Activated naive CD4-positive, alpha-beta T cell treated with anti-CD3 and anti-CD28 coated beads for 36 hours (primary cell): ENCODE data around the gene OSCP1. TPM values are rescaled to one million over a fixed set of nuclear protein-coding genes. Genes with fewer than 3 reads are reported as not detected.

Experiments used
- CTCF ChIA-PET: fragments of 350-600 bp; sonication (Branson Sonifier 250); formaldehyde crosslinking; loops from one replicate; lab custom pipeline; 2021; ENCODE audit warnings: antibody characterized with exemption; lab: Charles Lee
- DNase-seq: peaks from one replicate; pipeline ENCODE4 v3.0.0-alpha.2; 2020
- H3K27ac Mint-ChIP-seq: one replicate; pipeline ENCODE4 v1.8.0; 2021; ENCODE audit warnings: mild to moderate bottlenecking, mixed read lengths
- H3K27me3 Mint-ChIP-seq: one replicate; pipeline ENCODE4 v1.8.0; 2021; ENCODE audit warnings: low read depth, mixed read lengths
- H3K36me3 Mint-ChIP-seq: one replicate; pipeline ENCODE4 v1.8.0; 2021; ENCODE audit warnings: low read depth, mixed read lengths
- H3K4me1 Mint-ChIP-seq: one replicate; pipeline ENCODE4 v1.8.0; 2021; ENCODE audit warnings: low read depth, mixed read lengths
- H3K4me3 Mint-ChIP-seq: one replicate; pipeline ENCODE4 v1.8.0; 2021; ENCODE audit warnings: mild to moderate bottlenecking, moderate library complexity, mixed read lengths
- H3K9me3 Mint-ChIP-seq: one replicate; pipeline ENCODE4 v1.8.0; 2021; ENCODE audit warnings: mixed read lengths
- intact Hi-C: fragments of 100-400 bp; cut with micrococcal nuclease; formaldehyde crosslinking; loops from one replicate; pipeline ENCODE4 v1.15.1; 2023
- total RNA-seq, 2 experiments: library from RNA; stranded (reverse); gene quantifications; one replicate each; pipeline ENCODE4 v1.2.3, GENCODE V29; 2021

OSCP1 gene
- total RNA-seq, 2 experiments from 2014 or later, result 2.2 to 2.6 TPM

- H3K4me3 Mint-ChIP-seq, result no peak overlapping the region
- H3K4me1 Mint-ChIP-seq, result peaks cover 6% of the 10 kb centered on the region
- no peak for DNase-seq
- no peaks in the 10 kb centered on the region for H3K9me3 Mint-ChIP-seq
- CTCF ChIA-PET, result no interaction called here
- intact Hi-C loops, result no loop called here
- H3K27ac Mint-ChIP-seq, result no peak overlapping the region
- H3K36me3 Mint-ChIP-seq, result peaks cover under 1% of the 10 kb centered on the region
- H3K27me3 Mint-ChIP-seq, result no peaks in the 10 kb centered on the region
These were observed 18.9 kb upstream of the OSCP1 start for GRCh38 chr1:36469163-36469562.

- Mint-ChIP-seq H3K36me3 (peaks cover 7% of the 10 kb centered on the region), H3K27ac (no peak overlapping the region), H3K4me3 (no peak overlapping the region), H3K4me1 (peaks cover 11% of the 10 kb centered on the region), H3K9me3 (no peaks in the 10 kb centered on the region), H3K27me3 (no peaks in the 10 kb centered on the region)
- DNase-seq, result no peak
- CTCF ChIA-PET, result no interaction called here
- intact Hi-C loops, result no loop called here
These were observed 17.6 kb upstream of the OSCP1 start for GRCh38 chr1:36467700-36468455.

GRCh38 chr1:36467027-36467410 lies 16.8 kb upstream of the OSCP1 start:
- Mint-ChIP-seq H3K9me3 (no peaks in the 10 kb centered on the region), H3K4me1 (peaks cover 15% of the 10 kb centered on the region), H3K4me3 (no peak overlapping the region), H3K27me3 (no peaks in the 10 kb centered on the region), H3K27ac (no peak overlapping the region), H3K36me3 (peaks cover 7% of the 10 kb centered on the region)
- intact Hi-C loops, result no loop called here
- CTCF ChIA-PET, result interaction anchor here (0.5 kb wide), 1 partner anchor 1027 kb away, joined by 3 read pairs; no protein-coding TSS in a partner anchor
- DNase-seq, result no peak

- H3K27me3 Mint-ChIP-seq, result no peaks in the 10 kb centered on the region
- H3K4me1 Mint-ChIP-seq, result peaks cover 15% of the 10 kb centered on the region
- intact Hi-C loops, result no loop called here
- H3K36me3 Mint-ChIP-seq, result peaks cover 8% of the 10 kb centered on the region
- no peak for DNase-seq
- CTCF ChIA-PET, result interaction anchor here (0.5 to 0.6 kb wide), 2 partner anchors 654 to 1028 kb away, joined by 3 read pairs; no protein-coding TSS in a partner anchor
- no peak overlapping the region for H3K4me3 Mint-ChIP-seq
- no peak overlapping the region for H3K27ac Mint-ChIP-seq
- H3K9me3 Mint-ChIP-seq, result no peaks in the 10 kb centered on the region
These were observed 16.2 kb upstream of the OSCP1 start for GRCh38 chr1:36466370-36467026.

- CTCF ChIA-PET, result interaction anchor here (0.6 kb wide), 1 partner anchor 653 kb away, joined by 3 read pairs; no protein-coding TSS in a partner anchor
- intact Hi-C loops, result no loop called here
- DNase-seq, result no peak
- Mint-ChIP-seq H3K27me3 (no peaks in the 10 kb centered on the region), H3K36me3 (peaks cover 14% of the 10 kb centered on the region), H3K4me1 (peaks cover 18% of the 10 kb centered on the region), H3K4me3 (no peak overlapping the region), H3K9me3 (no peaks in the 10 kb centered on the region), H3K27ac (no peak overlapping the region)
These were observed 15.6 kb upstream of the OSCP1 start for GRCh38 chr1:36465731-36466369.

GRCh38 chr1:36464605-36465393 lies 14.5 kb upstream of the OSCP1 start:
- DNase-seq, result peak; percentile 42
- no peaks in the 10 kb centered on the region for H3K27me3 Mint-ChIP-seq
- H3K36me3 Mint-ChIP-seq, result peaks cover 21% of the 10 kb centered on the region
- CTCF ChIA-PET, result interaction anchor here (1.3 kb wide), 1 partner anchor 18 kb away, joined by 3 read pairs; no protein-coding TSS in a partner anchor
- H3K27ac Mint-ChIP-seq, result peak overlapping the region; percentile 97
- H3K9me3 Mint-ChIP-seq, result no peaks in the 10 kb centered on the region
- intact Hi-C loops, result loop anchor here (1.0 to 5.0 kb wide), 4 partner anchors 14 to 1228 kb away; partner anchors contain the start of genes CDCA8, OSCP1, THRAP3 and TRAPPC3
- peak overlapping the region; percentile 99 for H3K4me3 Mint-ChIP-seq
- H3K4me1 Mint-ChIP-seq, result peaks cover 21% of the 10 kb centered on the region

GRCh38 chr1:36463803-36464604 lies 13.8 kb upstream of the OSCP1 start, which contains the start of gene MRPS15:
MRPS15 (minus strand) TSS chr1:36464384; CDS start chr1:36464275, 109 bp downstream.
- peak; percentile 98 for DNase-seq
- intact Hi-C loops, result loop anchor here (1.0 to 5.0 kb wide), 4 partner anchors 14 to 1228 kb away; partner anchors contain the start of genes CDCA8, OSCP1, THRAP3 and TRAPPC3
- H3K4me3 Mint-ChIP-seq, result peak within 1 kb of the TSS; percentile 99
- H3K9me3 Mint-ChIP-seq, result no peaks in the 10 kb centered on the region
- H3K36me3 Mint-ChIP-seq, result peaks cover 25% of the 10 kb centered on the region
- H3K4me1 Mint-ChIP-seq, result peaks cover 28% of the 10 kb centered on the region
- CTCF ChIA-PET, result interaction anchor here (1.3 kb wide), 1 partner anchor 17 kb away, joined by 3 read pairs; no protein-coding TSS in a partner anchor
- peak within 1 kb of the TSS; percentile 97 for H3K27ac Mint-ChIP-seq
- no peaks in the 10 kb centered on the region for H3K27me3 Mint-ChIP-seq

- intact Hi-C loops, result loop anchor here (5.0 kb wide), 1 partner anchor 1229 kb away; the partner anchor contains the start of gene CDCA8
- CTCF ChIA-PET, result interaction anchor here (1.3 kb wide), 1 partner anchor 17 kb away, joined by 3 read pairs; no protein-coding TSS in a partner anchor
These were observed 13.2 kb upstream of the OSCP1 start for GRCh38 chr1:36463463-36463802.

GRCh38 chr1:36458910-36459309 lies 8.7 kb upstream of the OSCP1 start:
- H3K36me3 Mint-ChIP-seq, result peaks cover 43% of the 10 kb centered on the region
- H3K27me3 Mint-ChIP-seq, result no peaks in the 10 kb centered on the region

More at GRCh38 chr1:36463463-36463802, 13.2 kb upstream of the OSCP1 start:
- peaks cover 29% of the 10 kb centered on the region for H3K36me3 Mint-ChIP-seq
- H3K9me3 Mint-ChIP-seq, result no peaks in the 10 kb centered on the region
- H3K4me3 Mint-ChIP-seq, result peak overlapping the region; percentile 99
- no peaks in the 10 kb centered on the region for H3K27me3 Mint-ChIP-seq
- peaks cover 34% of the 10 kb centered on the region for H3K4me1 Mint-ChIP-seq
- peak overlapping the region; percentile 97 for H3K27ac Mint-ChIP-seq
- DNase-seq, result no peak

GRCh38 chr1:36457691-36458090 lies 7.4 kb upstream of the OSCP1 start:
- intact Hi-C loops, result loop anchor here (5.0 kb wide), 1 partner anchor 70 kb away; the partner anchor contains the start of gene STK40
- Mint-ChIP-seq H3K27ac (peak overlapping the region; percentile 73), H3K9me3 (no peaks in the 10 kb centered on the region), H3K36me3 (peaks cover 38% of the 10 kb centered on the region), H3K27me3 (no peaks in the 10 kb centered on the region), H3K4me1 (peaks cover 35% of the 10 kb centered on the region), H3K4me3 (no peak overlapping the region)
- DNase-seq, result no peak
- CTCF ChIA-PET, result interaction anchor here (1.3 kb wide), 1 partner anchor 58 kb away, joined by 9 read pairs; no protein-coding TSS in a partner anchor

More at GRCh38 chr1:36458910-36459309, 8.7 kb upstream of the OSCP1 start:
- intact Hi-C loops, result loop anchor here (1.0 to 5.0 kb wide), 2 partner anchors 15 to 72 kb away; partner anchors contain the start of gene STK40
- CTCF ChIA-PET, result interaction anchor here (0.7 to 1.3 kb wide), 2 partner anchors 57 to 94 kb away, joined by 3 to 9 read pairs; no protein-coding TSS in a partner anchor
- no peaks in the 10 kb centered on the region for H3K9me3 Mint-ChIP-seq
- DNase-seq, result peak; percentile 80
- no peak overlapping the region for H3K4me3 Mint-ChIP-seq
- H3K4me1 Mint-ChIP-seq, result peaks cover 40% of the 10 kb centered on the region
- peak overlapping the region; percentile 83 for H3K27ac Mint-ChIP-seq
